Neuronal stem cell (in vitro differentiated cells): ENCODE data around the gene AGER.

Source experiments
- DNase-seq: peaks from one replicate; pipeline ENCODE4 v3.0.0-alpha.2; 2013; ENCODE audit warnings: low spot score
- H2AFZ ChIP-seq: one replicate; pipeline ENCODE4 v1.6.1; 2013; ENCODE audit warnings: mild to moderate bottlenecking, low read length, inconsistent platforms
- H2AK5ac ChIP-seq: 2 replicates; pipeline ENCODE4 v1.6.1; 2013; ENCODE audit warnings: low read depth, mild to moderate bottlenecking, inconsistent platforms, low read length, moderate library complexity, mixed read lengths
- H2BK120ac ChIP-seq: 2 replicates; pipeline ENCODE4 v1.6.1; 2013; ENCODE audit warnings: low read depth, mild to moderate bottlenecking, inconsistent platforms, low read length, moderate library complexity, mixed read lengths
- H2BK12ac ChIP-seq: one replicate; pipeline ENCODE4 v1.6.1; 2013; ENCODE audit warnings: low read length, inconsistent platforms
- H2BK15ac ChIP-seq: 2 replicates; pipeline ENCODE4 v1.6.1; 2013; ENCODE audit warnings: mild to moderate bottlenecking, low read length, inconsistent platforms, mixed read lengths
- H2BK5ac ChIP-seq: one replicate; pipeline ENCODE4 v1.6.1; 2013; ENCODE audit warnings: inconsistent platforms, mild to moderate bottlenecking, low read length, moderate library complexity
- H3K14ac ChIP-seq: one replicate; pipeline ENCODE4 v1.6.1; 2013; ENCODE audit warnings: low read length, inconsistent platforms
- H3K18ac ChIP-seq: 2 replicates; pipeline ENCODE4 v1.6.1; 2013; ENCODE audit warnings: low read length, inconsistent platforms
- H3K23ac ChIP-seq: 2 replicates; pipeline ENCODE4 v1.6.1; 2013; ENCODE audit warnings: low read depth, mild to moderate bottlenecking, mixed read lengths, low read length, inconsistent platforms; ENCODE audit not compliant: poor library complexity
- H3K27ac ChIP-seq: replicated peaks from 3 replicates; pipeline ENCODE4 v1.5.1; 2013; ENCODE audit warnings: low read length, inconsistent platforms
- H3K27me3 ChIP-seq, 3 experiments: 2 replicates each; pipeline ENCODE4 v1.6.1; 2013; ENCODE audit warnings: low read length in 3 of 3, mild to moderate bottlenecking in 2 of 3, inconsistent platforms in 1 of 3, low read depth in 1 of 3, mixed read lengths in 1 of 3, moderate library complexity in 1 of 3; ENCODE audit not compliant: control insufficient read depth in 3 of 3, insufficient read depth in 3 of 3
- H3K36me3 ChIP-seq, 2 donors: replicated peaks in 1 of 2; 2 replicates each; pipeline ENCODE4 v1.6.1; 2013; ENCODE audit warnings: low read length in 2 of 2; ENCODE audit not compliant: control insufficient read depth in 2 of 2, insufficient read depth in 2 of 2
- H3K4ac ChIP-seq: 2 replicates; pipeline ENCODE4 v1.6.1; 2013; ENCODE audit warnings: inconsistent platforms, mild to moderate bottlenecking, low read length, moderate library complexity
- H3K4me1 ChIP-seq, 2 donors: 1 replicate in 1 of 2; 2 replicates in 1 of 2; pipeline ENCODE4 v1.6.1; 2013; ENCODE audit warnings: low read length in 2 of 2, low read depth in 1 of 2; ENCODE audit not compliant: control insufficient read depth in 2 of 2, insufficient read depth in 1 of 2
- H3K4me2 ChIP-seq: one replicate; pipeline ENCODE4 v1.6.1; 2013; ENCODE audit warnings: mild to moderate bottlenecking, low read length, inconsistent platforms; ENCODE audit not compliant: insufficient read depth, poor library complexity, severe bottlenecking
- H3K4me3 ChIP-seq, 2 donors: 2 replicates each; pipeline ENCODE4 v1.5.1; 2013; ENCODE audit warnings: low read length in 2 of 2, mild to moderate bottlenecking in 2 of 2, inconsistent platforms in 1 of 2, moderate library complexity in 1 of 2
- H3K79me1 ChIP-seq: one replicate; pipeline ENCODE4 v1.6.1; 2013; ENCODE audit warnings: low read depth, mild to moderate bottlenecking, inconsistent platforms, low read length, moderate library complexity
- H3K9ac ChIP-seq: one replicate; pipeline ENCODE4 v1.6.1; 2013; ENCODE audit warnings: mild to moderate bottlenecking, low read depth, low read length, inconsistent platforms; ENCODE audit not compliant: poor library complexity
- H3K9me3 ChIP-seq, 2 donors: replicated peaks in 1 of 2; 2 replicates each; pipeline versions ENCODE3 to v1.6.1; 2013; ENCODE audit warnings: low read length in 2 of 2, mild to moderate bottlenecking in 2 of 2, inconsistent platforms in 1 of 2, low read depth in 1 of 2, mixed read lengths in 1 of 2, moderate library complexity in 1 of 2; ENCODE audit not compliant: control insufficient read depth in 2 of 2, insufficient read depth in 1 of 2
- H4K8ac ChIP-seq: one replicate; pipeline ENCODE4 v1.6.1; 2013; ENCODE audit warnings: low read depth, mild to moderate bottlenecking, inconsistent platforms, low read length, moderate library complexity
- H4K91ac ChIP-seq: one replicate; pipeline ENCODE4 v1.6.1; 2013; ENCODE audit warnings: low read length, low read depth, mild to moderate bottlenecking, inconsistent platforms; ENCODE audit not compliant: poor library complexity
- WGBS, 2 donors: extraction: QIAGEN DNeasy Blood & Tissue Kit; methylation state at CpG; one replicate each; pipeline ENCODE4 v1.1.7; 2013; ENCODE audit warnings: missing lambda C conversion rate in 2 of 2, mixed read lengths in 1 of 2; ENCODE audit not compliant: insufficient read length in 2 of 2, insufficient replicate concordance in 1 of 2; ENCODE audit errors: extremely low coverage in 2 of 2; 5-methylcytosine and 5-hydroxymethylcytosine counted together

AGER gene

DNA sequence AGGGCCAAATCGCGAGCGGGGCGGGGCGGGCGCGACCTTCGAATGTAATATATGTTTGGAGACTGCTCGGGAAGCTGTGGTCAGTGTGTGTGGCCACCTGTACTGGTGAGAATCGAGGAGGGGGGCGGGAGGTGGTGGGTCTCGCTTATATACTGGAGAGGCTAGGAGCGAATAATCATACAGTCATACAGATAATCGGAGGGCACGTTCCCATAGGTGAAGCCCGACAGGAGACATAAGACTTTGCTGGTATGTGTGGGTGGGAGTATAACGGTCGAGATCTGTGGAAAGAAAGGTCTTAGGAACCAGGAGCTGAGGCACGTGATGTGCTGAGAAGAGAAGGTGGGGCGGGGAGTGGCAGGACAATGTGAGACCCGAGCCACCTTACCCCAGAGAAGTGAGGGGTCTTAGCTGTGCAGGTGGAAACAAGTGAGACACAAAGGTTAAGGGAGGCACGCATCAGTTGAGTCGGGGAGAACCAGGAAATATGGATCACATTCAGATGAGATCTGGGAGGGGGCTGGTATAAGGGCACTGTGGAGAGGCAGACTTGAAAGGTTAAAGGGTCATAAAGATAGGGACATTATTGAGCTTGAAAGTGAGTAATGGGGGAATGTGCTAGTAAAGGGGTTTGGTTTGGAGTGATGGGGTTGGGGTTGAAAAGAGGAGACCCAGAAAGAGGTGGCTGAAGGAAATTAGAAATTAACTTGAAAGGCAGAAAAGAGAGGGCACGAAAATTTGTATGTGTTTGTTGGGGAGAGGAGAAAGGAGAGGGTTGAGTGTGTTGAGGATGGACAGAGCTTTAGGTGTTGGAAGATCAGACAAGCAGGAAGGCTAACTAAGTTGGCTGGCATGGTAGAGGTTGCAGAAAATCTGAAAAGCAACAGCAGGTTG lies 5.3 kb downstream of the AGER start:
- H2BK120ac ChIP-seq: no peak overlapping the region
- peak overlapping the region; percentile 1 for H2BK15ac ChIP-seq
- H3K9me3 ChIP-seq: no peaks in the 10 kb centered on the region
- H3K18ac ChIP-seq: peak overlapping the region; percentile 58
- H2BK12ac ChIP-seq: no peak overlapping the region
- peak overlapping the region; percentile 84 for H2BK5ac ChIP-seq
- H3K14ac ChIP-seq: no peak overlapping the region
- H3K4ac ChIP-seq: no peak overlapping the region
- H3K23ac ChIP-seq: peak overlapping the region; percentile 39
- no peak for DNase-seq
- H4K91ac ChIP-seq: no peak overlapping the region
- H3K79me1 ChIP-seq: peaks cover 3% of the 10 kb centered on the region
- peak overlapping the region; percentile 45 for H3K27ac ChIP-seq
- H3K4me3 ChIP-seq: peak overlapping the region; percentile 72 to 86
- peak overlapping the region; percentile 63 for H3K4me2 ChIP-seq
- H2AK5ac ChIP-seq: no peak overlapping the region
- 100% methylated on average over 1 of the region's 24 CpGs for WGBS, 2 donors
- no peaks in the 10 kb centered on the region for H3K27me3 ChIP-seq
- H4K8ac ChIP-seq: no peak overlapping the region
- H3K9ac ChIP-seq: peak overlapping the region; percentile 78
- peaks cover 9 to 16% of the 10 kb centered on the region in 2 donors for H3K4me1 ChIP-seq
- H3K36me3 ChIP-seq: peaks cover 25 to 48% of the 10 kb centered on the region in 2 donors
- H2AFZ ChIP-seq: peak overlapping the region; percentile 48

DNA sequence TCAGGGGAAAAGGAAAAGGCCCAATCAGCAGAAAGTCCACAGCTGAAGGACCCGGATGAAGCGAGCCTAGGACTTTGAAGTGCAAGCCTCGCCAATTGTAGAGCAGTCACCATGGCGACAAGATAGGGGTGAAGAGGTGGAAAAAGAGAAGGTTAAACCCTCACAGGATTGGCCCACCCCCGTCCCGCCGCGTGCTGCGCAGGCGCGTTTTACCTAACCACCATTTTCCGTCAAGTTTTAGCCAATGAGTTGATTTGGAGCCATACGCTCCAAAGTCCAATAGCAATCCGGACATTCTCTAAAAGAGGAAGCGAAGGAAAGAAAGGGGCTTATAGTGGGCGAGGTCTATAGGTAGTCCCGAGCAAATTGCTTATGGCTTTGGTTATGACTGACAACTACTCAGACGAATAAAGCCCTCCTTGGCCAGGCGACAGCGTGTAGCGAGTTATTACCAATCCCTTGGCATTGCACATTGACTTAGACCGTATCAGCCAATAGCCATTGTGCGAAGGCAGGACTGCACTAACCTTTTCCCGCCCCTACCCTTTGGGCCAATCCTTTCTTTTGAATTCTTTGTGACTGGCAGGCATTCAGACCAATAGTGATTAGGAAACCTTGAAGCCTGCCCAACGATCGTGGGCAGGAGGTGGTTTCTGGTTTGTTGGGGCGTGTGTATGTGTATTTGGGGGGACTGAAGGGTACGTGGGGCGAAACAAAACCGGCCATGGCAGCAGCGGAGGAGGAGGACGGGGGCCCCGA lies 6.1 kb downstream of the AGER start, which contains the start of gene RNF5:
TSS of gene RNF5 (plus strand) at position 618 of the 759 bp plus-strand sequence. CDS start at position 725, 107 bp downstream.
- Histone ChIP-seq H3K4me3 (peak within 1 kb of the TSS; percentile 72 to 86), H3K79me1 (peaks cover 3% of the 10 kb centered on the region)

DNA sequence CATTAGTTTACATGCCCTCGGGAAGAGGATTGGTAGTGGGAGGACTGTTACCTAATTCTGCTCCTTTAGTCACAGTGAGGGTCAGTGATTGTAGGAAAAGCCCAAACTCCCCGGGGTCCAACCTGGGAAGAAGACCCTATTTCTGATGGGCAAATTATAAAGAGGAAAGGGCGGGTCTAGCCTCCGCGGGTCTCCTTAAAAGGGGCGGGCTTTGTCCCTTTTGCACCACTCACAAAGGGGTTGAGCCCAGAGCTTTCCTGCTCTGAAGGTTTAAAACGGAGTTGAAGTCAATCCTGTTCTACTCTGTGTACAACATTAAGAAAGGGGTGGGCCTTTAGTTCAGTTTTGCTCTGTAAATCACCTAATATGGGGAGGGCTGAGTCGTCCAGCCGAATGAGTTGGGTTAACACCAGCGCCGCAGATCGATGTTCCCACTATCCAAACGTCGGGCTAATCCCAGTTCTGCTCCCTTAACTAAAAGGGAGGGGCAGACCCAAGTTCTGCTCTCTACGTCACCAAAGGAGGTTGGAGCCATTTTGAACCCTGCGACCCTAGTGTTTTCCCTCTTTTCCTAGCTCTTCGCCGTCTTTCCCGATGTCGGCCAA lies 6.8 kb downstream of the AGER start:
- no peak for DNase-seq
- peaks cover 12 to 37% of the 10 kb centered on the region in 2 donors for H3K36me3 ChIP-seq
- peak overlapping the region; percentile 68 for H3K4me2 ChIP-seq
- peak overlapping the region; percentile 73 for H3K9ac ChIP-seq
- no peak overlapping the region for H2AK5ac ChIP-seq
- H2BK15ac ChIP-seq: no peak overlapping the region
- no peak overlapping the region for H3K23ac ChIP-seq
- no peak overlapping the region for H2BK12ac ChIP-seq
- H3K4me1 ChIP-seq: peaks cover 9 to 16% of the 10 kb centered on the region in 2 donors
- H3K14ac ChIP-seq: no peak overlapping the region
- peak overlapping the region; percentile 13 for H2BK5ac ChIP-seq
- no peaks in the 10 kb centered on the region for H3K27me3 ChIP-seq
- H4K8ac ChIP-seq: no peak overlapping the region
- H3K79me1 ChIP-seq: peaks cover 3% of the 10 kb centered on the region
- no peak overlapping the region for H3K4ac ChIP-seq
- H2AFZ ChIP-seq: peak overlapping the region; percentile 53
- H3K27ac ChIP-seq: peak overlapping the region; percentile 99
- H2BK120ac ChIP-seq: no peak overlapping the region
- no peak overlapping the region for H4K91ac ChIP-seq
- no CpG with 5 or more reads among the region's 20 CpGs for WGBS, 2 donors
- H3K18ac ChIP-seq: peak overlapping the region; percentile 73
- peak overlapping the region; percentile 72 for H3K4me3 ChIP-seq
- no peaks in the 10 kb centered on the region for H3K9me3 ChIP-seq

More for the DNA sequence above, 6.1 kb downstream of the AGER start, which contains the start of gene RNF5:
- Histone ChIP-seq H2BK5ac (peak within 1 kb of the TSS; percentile 84), H3K4ac (no peak within 1 kb of the TSS), H3K27ac (peak within 1 kb of the TSS; percentile 99), H3K4me2 (peak within 1 kb of the TSS; percentile 68), H3K23ac (peak within 1 kb of the TSS; percentile 39), H4K8ac (no peak within 1 kb of the TSS), H3K14ac (no peak within 1 kb of the TSS), H2BK120ac (no peak within 1 kb of the TSS), H3K9me3 (no peaks in the 10 kb centered on the region), H3K9ac (peak within 1 kb of the TSS; percentile 78), H3K18ac (peak within 1 kb of the TSS; percentile 58), H4K91ac (no peak within 1 kb of the TSS), H2BK12ac (no peak within 1 kb of the TSS), H2AK5ac (no peak within 1 kb of the TSS), H3K36me3 (peaks cover 18 to 44% of the 10 kb centered on the region in 2 donors), H2BK15ac (peak within 1 kb of the TSS; percentile 1), H3K27me3 (no peaks in the 10 kb centered on the region), H3K4me1 (peaks cover 9 to 16% of the 10 kb centered on the region in 2 donors), H2AFZ (peak within 1 kb of the TSS; percentile 55)
- peak; percentile 100 for DNase-seq
- WGBS, 2 donors: no CpG with 5 or more reads among the region's 33 CpGs
